Neutrophil (primary cell): ENCODE measurements around the gene PCDH19.

ENCODE experiments used
- H3K27ac ChIP-seq: fragments of 200-600 bp; sonication (generic); 2 replicates; pipeline ENCODE4 v1.5.1; 2016; ENCODE audit warnings: mild to moderate bottlenecking, moderate library complexity
- H3K27me3 ChIP-seq: fragments of 200-600 bp; sonication (generic); 2 replicates; pipeline ENCODE4 v1.6.0; 2016; ENCODE audit warnings: mild to moderate bottlenecking
- H3K36me3 ChIP-seq: fragments of 200-600 bp; sonication (generic); 2 replicates; pipeline ENCODE4 v1.5.1; 2017
- H3K4me1 ChIP-seq, 2 experiments: fragments of 200-600 bp in 1 of 2; sonication (generic) in 1 of 2; 1 replicate in 1 of 2; 2 replicates in 1 of 2; pipeline versions ENCODE4 v1.5.1 to v1.6.1; 2013 to 2016; ENCODE audit warnings: low read depth in 1 of 2, low read length in 1 of 2, mild to moderate bottlenecking in 1 of 2, moderate library complexity in 1 of 2; ENCODE audit not compliant: control insufficient read depth in 1 of 2, insufficient read depth in 1 of 2
- H3K4me3 ChIP-seq, 2 experiments: fragments of 200-600 bp in 1 of 2; sonication (generic) in 1 of 2; 1 replicate in 1 of 2; 2 replicates in 1 of 2; pipeline ENCODE4 v1.5.1; 2013 to 2016; ENCODE audit warnings: low read depth in 1 of 2, low read length in 1 of 2, mild to moderate bottlenecking in 1 of 2, moderate library complexity in 1 of 2
- H3K9me3 ChIP-seq: fragments of 200-600 bp; sonication (generic); 2 replicates; pipeline ENCODE4 v1.5.1; 2016
- CTCF ChIP-seq: fragments of 200-600 bp; sonication (generic); IDR thresholded peaks from 2 replicates; pipeline ENCODE4 v1.5.1; 2016; ENCODE audit warnings: antibody characterized with exemption

Gene PCDH19

GRCh38 chrX:100407147-100407783 is 2.8 kb downstream of the PCDH19 start:
- H3K27ac ChIP-seq, result no peak overlapping the region
- H3K9me3 ChIP-seq, result no peaks in the 10 kb centered on the region
- no peak for TF ChIP-seq CTCF
- H3K27me3 ChIP-seq, result peaks cover 99% of the 10 kb centered on the region
- H3K36me3 ChIP-seq, result no peaks in the 10 kb centered on the region
- H3K4me1 ChIP-seq, result no peaks in the 10 kb centered on the region
- H3K4me3 ChIP-seq, result no peak overlapping the region

- no peak overlapping the region for H3K4me3 ChIP-seq
- no peak for TF ChIP-seq CTCF
- H3K36me3 ChIP-seq, result no peaks in the 10 kb centered on the region
- H3K9me3 ChIP-seq, result no peaks in the 10 kb centered on the region
- no peaks in the 10 kb centered on the region for H3K4me1 ChIP-seq
- no peak overlapping the region for H3K27ac ChIP-seq
- peaks cover 83% of the 10 kb centered on the region for H3K27me3 ChIP-seq
Measured at GRCh38 chrX:100405424-100405823, 4.6 kb downstream of the PCDH19 start.

- TF ChIP-seq CTCF, result no peak
- Histone ChIP-seq H3K4me1 (no peaks in the 10 kb centered on the region), H3K36me3 (no peaks in the 10 kb centered on the region), H3K9me3 (no peaks in the 10 kb centered on the region), H3K27ac (no peak overlapping the region), H3K27me3 (peaks cover 78% of the 10 kb centered on the region), H3K4me3 (no peak overlapping the region)
Measured at GRCh38 chrX:100404851-100405250, 5.2 kb downstream of the PCDH19 start.

GRCh38 chrX:100395781-100396180 is 14.3 kb downstream of the PCDH19 start:
- H3K9me3 ChIP-seq, result no peaks in the 10 kb centered on the region
- TF ChIP-seq CTCF, result no peak
- no peak overlapping the region for H3K4me3 ChIP-seq

GRCh38 chrX:100381619-100382018 is 28.5 kb downstream of the PCDH19 start:
- no peak for TF ChIP-seq CTCF

More at GRCh38 chrX:100395781-100396180, 14.3 kb downstream of the PCDH19 start:
- no peaks in the 10 kb centered on the region for H3K4me1 ChIP-seq
- no peaks in the 10 kb centered on the region for H3K27me3 ChIP-seq
- no peak overlapping the region for H3K27ac ChIP-seq
- no peaks in the 10 kb centered on the region for H3K36me3 ChIP-seq

More at GRCh38 chrX:100381619-100382018, 28.5 kb downstream of the PCDH19 start:
- Histone ChIP-seq H3K9me3 (no peaks in the 10 kb centered on the region), H3K27me3 (no peaks in the 10 kb centered on the region), H3K27ac (no peak overlapping the region), H3K4me1 (no peaks in the 10 kb centered on the region), H3K36me3 (no peaks in the 10 kb centered on the region), H3K4me3 (no peak overlapping the region)
